GM12878 (cell line): ENCODE results near the gene VSTM2B. TPM values are rescaled to one million over a fixed set of nuclear protein-coding genes. Genes with fewer than 3 reads are reported as not detected.

Experiments used
- ATAC-seq: fragments of 200-7000 bp; cut with Tn5 transposase; 3 replicates; pipeline ENCODE4 v1.9.1; 2020; ENCODE audit warnings: mild to moderate bottlenecking, moderate library complexity
- BruUV-seq: library from RNA; stranded (reverse); fragments of 400-500 nt; replicated peaks from 2 replicates; lab custom pipeline; 2021; lab: Mats Ljungman, UMichigan
- CTCF ChIA-PET: fragments of 300-600 bp; sonication (Branson Sonifier 250); formaldehyde crosslinking; extraction: SDS; loops from one replicate; lab custom pipeline; 2021; ENCODE audit warnings: inconsistent platforms; lab: Yijun Ruan, JAX
- POLR2A ChIA-PET: fragments of 350-600 bp; formaldehyde crosslinking; extraction: SDS; loops from one replicate; lab custom pipeline; 2021; ENCODE audit warnings: inconsistent platforms; lab: Charles Lee
- RAD21 ChIA-PET: fragments of 300-600 bp; sonication (Branson Sonifier 250); formaldehyde crosslinking; loops from one replicate; lab custom pipeline; 2023; ENCODE audit warnings: antibody characterized with exemption; ENCODE audit not compliant: unreplicated experiment; lab: Charles Lee
- SMC1A ChIA-PET: fragments of 300-600 bp; sonication (Branson Sonifier 250); formaldehyde crosslinking; loops from one replicate; lab custom pipeline; 2023; ENCODE audit not compliant: unreplicated experiment, uncharacterized antibody; lab: Charles Lee
- DNase-seq: peaks from one replicate; pipeline ENCODE4 v3.0.0-alpha.2; 2011; ENCODE audit warnings: low read depth, low spot score
- FAIRE-seq: peaks from 3 replicates; lab custom pipeline; 2011; peaks lifted over from hg19 to GRCh38; lab: Jason Lieb, UNC
- H2AFZ ChIP-seq: 2 replicates; pipeline ENCODE4 v1.6.0; 2011; ENCODE audit warnings: low read depth, low read length, control low read depth; ENCODE audit not compliant: control insufficient read depth
- H3K27ac ChIP-seq: 2 replicates; pipeline ENCODE4 v1.5.1; 2011; ENCODE audit warnings: control low read depth; ENCODE audit not compliant: control insufficient read depth, insufficient read depth
- H3K27me3 ChIP-seq, 2 experiments: replicated peaks in 1 of 2; 2 replicates each; pipeline versions ENCODE4 v1.6.0 to v1.6.1; 2011; ENCODE audit warnings: low read length in 1 of 2; ENCODE audit not compliant: control insufficient read depth in 2 of 2, insufficient read depth in 2 of 2
- H3K36me3 ChIP-seq, 2 experiments: 2 replicates each; pipeline ENCODE4 v1.5.1; 2011; ENCODE audit warnings: low read length in 1 of 2; ENCODE audit not compliant: control insufficient read depth in 2 of 2, insufficient read depth in 2 of 2
- H3K4me1 ChIP-seq: 2 replicates; pipeline ENCODE4 v1.6.1; 2011; ENCODE audit warnings: mild to moderate bottlenecking, low read length, moderate library complexity, mixed read lengths; ENCODE audit not compliant: control insufficient read depth, insufficient read depth
- H3K4me2 ChIP-seq: 2 replicates; pipeline ENCODE4 v1.6.0; 2011; ENCODE audit warnings: control low read depth; ENCODE audit not compliant: control insufficient read depth, insufficient read depth
- H3K4me3 ChIP-seq: fragments of 200-600 bp; sonication (generic); 2 replicates; pipeline ENCODE4 v1.5.1; 2016
- H3K79me2 ChIP-seq: 2 replicates; pipeline ENCODE4 v1.6.0; 2011; ENCODE audit warnings: low read length; ENCODE audit not compliant: control insufficient read depth, insufficient read depth
- H3K9ac ChIP-seq: 2 replicates; pipeline ENCODE4 v1.8.0; 2011; ENCODE audit warnings: low read length, control low read depth, mixed read lengths; ENCODE audit not compliant: control insufficient read depth, insufficient read depth
- H3K9me3 ChIP-seq: replicated peaks from 3 replicates; pipeline ENCODE4 v1.5.1; 2011; ENCODE audit warnings: mild to moderate bottlenecking, low read length; ENCODE audit not compliant: control insufficient read depth, insufficient read depth
- H4K20me1 ChIP-seq: 2 replicates; pipeline ENCODE4 v1.6.0; 2011; ENCODE audit not compliant: control insufficient read depth, insufficient read depth
- BHLHE40 ChIP-seq, 2 experiments: fragments of 450-650 bp in 1 of 2; IDR thresholded peaks; 2 replicates each; pipeline ENCODE4 v1.6.1; 2011 to 2017; ENCODE audit warnings: low read depth in 2 of 2, borderline replicate concordance in 1 of 2, improper control_type of control experiment in 1 of 2, low read length in 1 of 2, mild to moderate bottlenecking in 1 of 2
- LARP7 ChIP-seq: fragments of 450-650 bp; IDR thresholded peaks from 2 replicates; pipeline ENCODE4 v1.6.1; 2017; ENCODE audit warnings: mild to moderate bottlenecking
- RAD51 ChIP-seq: fragments of 450-650 bp; IDR thresholded peaks from 2 replicates; pipeline ENCODE4 v1.6.1; 2016; ENCODE audit warnings: moderate library complexity, mild to moderate bottlenecking, inconsistent platforms
- SIN3A ChIP-seq: IDR thresholded peaks from 2 replicates; pipeline ENCODE4 v1.6.1; 2012; ENCODE audit warnings: low read depth, low read length, improper control_type of control experiment
- SREBF2 ChIP-seq: IDR thresholded peaks from 2 replicates; pipeline ENCODE4 v1.6.1; 2012; ENCODE audit warnings: mild to moderate bottlenecking, low read length
- ZBTB40 ChIP-seq: fragments of 450-650 bp; IDR thresholded peaks from 2 replicates; pipeline ENCODE4 v1.6.1; 2016; ENCODE audit warnings: mild to moderate bottlenecking, moderate library complexity, borderline replicate concordance
- ZNF217 ChIP-seq: fragments of 450-650 bp; IDR thresholded peaks from 2 replicates; pipeline ENCODE4 v1.6.1; 2017; ENCODE audit warnings: antibody characterized with exemption, mild to moderate bottlenecking
- WGBS: methylation state at CpG from one replicate; pipeline ENCODE4 v1.1.6; 2016; ENCODE audit warnings: low lambda C conversion rate; ENCODE audit not compliant: insufficient replicate concordance, insufficient coverage; ENCODE audit errors: missing lambda C conversion rate; 5-methylcytosine and 5-hydroxymethylcytosine counted together
- in situ Hi-C: fragments of 300-500 bp; cut with MboI; formaldehyde crosslinking; loops from 9 replicates; pipeline ENCODE4 v1.14.3; 2018; ENCODE audit warnings: mixed read lengths
- intact Hi-C: fragments of 100-400 bp; cut with micrococcal nuclease; formaldehyde crosslinking; loops from one replicate; pipeline ENCODE4 v1.14.2; 2022; ENCODE audit not compliant: unreplicated experiment
- polyA plus RNA-seq, 11 experiments: library from polyadenylated mRNA; depleted of rRNA in 4 of 11; unstranded in 6 of 11; stranded (reverse) in 5 of 11; fragments of >200 nt; fragmentation: Nextera tagmentation in 4 of 11; fragmentation: Illumina TruSeq in 1 of 11; extraction: Ambion mirVana in 4 of 11; extraction: Trizol in 1 of 11; gene quantifications; 1 replicate in 1 of 11; 2 replicates in 10 of 11; pipeline versions ENCODE4 v1.2.1 to v1.2.3, GENCODE V29; 2011 to 2016; ENCODE audit warnings: inconsistent platforms in 2 of 11, missing spikeins in 2 of 11, low read depth in 1 of 11
- total RNA-seq, 4 experiments: library from RNA; depleted of rRNA in 3 of 4; stranded (reverse); fragments of >200 nt in 3 of 4; fragmentation: Illumina TruSeq in 1 of 4; extraction: Trizol in 1 of 4; gene quantifications; 2 replicates each; pipeline versions ENCODE4 v1.2.1 to v1.2.3, GENCODE V29; 2013 to 2021

VSTM2B gene
- total and polyA plus RNA-seq, 10 of the 15 experiments (the other 5 are each of a cell fraction or from before 2014, with no cell fraction given), result not detected

- 9% methylated on average over 49 of the region's 80 CpGs for WGBS
- no peak for ATAC-seq
- Histone ChIP-seq H3K36me3 (no peaks in the 10 kb centered on the region), H3K79me2 (no peaks in the 10 kb centered on the region), H3K27ac (no peak overlapping the region), H3K9me3 (no peaks in the 10 kb centered on the region), H4K20me1 (no peaks in the 10 kb centered on the region), H3K4me2 (no peak overlapping the region), H3K4me3 (no peak overlapping the region), H3K9ac (no peak overlapping the region), H3K4me1 (no peaks in the 10 kb centered on the region), H2AFZ (no peak overlapping the region), H3K27me3 (peaks cover 9 to 22% of the 10 kb centered on the region in 2 experiments)
- TF ChIP-seq SREBF2, result no peak
- no peak for TF ChIP-seq RAD51
- no peak for TF ChIP-seq ZBTB40
- TF ChIP-seq SIN3A, result no peak
- no peak for TF ChIP-seq BHLHE40 (IDR thresholded peaks at IDR 0.05; ENCODE audit: borderline replicate concordance in 1 of 2, low read depth in 2 of 2, low read length in 1 of 2)
- no peak for TF ChIP-seq LARP7
- TF ChIP-seq ZNF217, result no peak
- BruUV-seq, result no TSS peak
- in situ Hi-C loops, result no loop called here
- intact Hi-C loops, result loop anchor here (5.0 kb wide), 1 partner anchor 58 kb away; no protein-coding TSS in a partner anchor
- ChIA-PET SMC1A (no interaction called here), POLR2A (no interaction called here), RAD21 (no interaction called here), CTCF (no interaction called here)
- no peak for FAIRE-seq
- DNase-seq, result no peak
Measured at GRCh38 chr19:29524912-29525831, 622 bp upstream of the VSTM2B start.
